ENCODE results near the gene DHDH. TPM values are rescaled to one million over a fixed set of nuclear protein-coding genes. Genes with fewer than 3 reads are reported as not detected.

The DHDH gene
- total and polyA plus RNA-seq, 2 experiments from 2014 or later: 0.69 to 4.7 TPM

DNA sequence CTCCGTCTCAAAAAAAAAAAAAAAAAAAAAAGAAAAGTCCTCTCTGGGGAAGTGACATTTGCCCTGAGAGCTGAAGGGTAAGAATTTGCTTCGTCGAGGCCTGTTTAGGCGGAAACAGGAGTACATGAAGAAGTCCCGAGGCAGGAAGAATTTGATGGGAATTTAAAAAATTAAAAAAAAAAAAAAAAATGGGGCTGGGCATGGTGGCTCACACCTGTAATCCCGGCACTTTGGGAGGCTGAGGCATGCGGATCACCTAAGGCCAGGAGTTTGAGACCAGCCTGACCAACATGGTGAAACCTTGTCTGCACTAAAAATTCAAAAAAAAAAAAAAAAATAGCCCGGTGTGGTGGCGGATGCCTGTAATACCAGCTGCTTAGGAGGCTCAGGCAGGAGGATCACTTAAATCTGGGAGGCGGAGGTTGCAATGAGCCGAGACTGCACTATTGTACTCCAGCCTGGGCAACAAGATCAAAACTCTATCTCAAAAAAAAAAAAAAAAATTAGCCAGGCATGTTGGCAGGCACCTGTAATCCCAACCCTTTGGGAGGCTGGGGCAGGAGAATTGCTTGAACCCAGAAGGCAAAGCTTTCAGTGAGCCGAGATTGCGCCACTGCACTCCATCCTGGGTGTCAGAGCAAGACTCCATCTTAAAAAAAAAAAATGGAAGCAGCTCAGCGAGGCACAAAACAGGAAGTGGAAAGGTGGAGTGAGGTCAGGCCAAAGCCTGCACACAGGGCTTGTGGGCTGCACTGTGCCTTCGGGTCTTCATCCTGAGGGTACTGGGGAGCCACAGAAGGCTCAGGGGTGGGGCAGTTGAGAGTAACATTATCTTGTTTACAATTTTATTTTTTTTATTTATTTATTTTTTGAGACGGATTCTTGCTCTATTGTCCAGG lies 26.1 kb downstream of the DHDH start (continued):
- TF ChIP-seq, protein P1, sequence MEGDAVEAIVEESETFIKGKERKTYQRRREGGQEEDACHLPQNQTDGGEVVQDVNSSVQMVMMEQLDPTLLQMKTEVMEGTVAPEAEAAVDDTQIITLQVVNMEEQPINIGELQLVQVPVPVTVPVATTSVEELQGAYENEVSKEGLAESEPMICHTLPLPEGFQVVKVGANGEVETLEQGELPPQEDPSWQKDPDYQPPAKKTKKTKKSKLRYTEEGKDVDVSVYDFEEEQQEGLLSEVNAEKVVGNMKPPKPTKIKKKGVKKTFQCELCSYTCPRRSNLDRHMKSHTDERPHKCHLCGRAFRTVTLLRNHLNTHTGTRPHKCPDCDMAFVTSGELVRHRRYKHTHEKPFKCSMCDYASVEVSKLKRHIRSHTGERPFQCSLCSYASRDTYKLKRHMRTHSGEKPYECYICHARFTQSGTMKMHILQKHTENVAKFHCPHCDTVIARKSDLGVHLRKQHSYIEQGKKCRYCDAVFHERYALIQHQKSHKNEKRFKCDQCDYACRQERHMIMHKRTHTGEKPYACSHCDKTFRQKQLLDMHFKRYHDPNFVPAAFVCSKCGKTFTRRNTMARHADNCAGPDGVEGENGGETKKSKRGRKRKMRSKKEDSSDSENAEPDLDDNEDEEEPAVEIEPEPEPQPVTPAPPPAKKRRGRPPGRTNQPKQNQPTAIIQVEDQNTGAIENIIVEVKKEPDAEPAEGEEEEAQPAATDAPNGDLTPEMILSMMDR (conservative IDR thresholded peaks at IDR 0.05; ENCODE audit: low read depth in 2 of 2): no peak
- TF ChIP-seq ZNF331 (CRISPR knock-in tag; IDR thresholded peaks at IDR 0.05; ENCODE audit: low read depth) (no peak), ZNF462 (CRISPR knock-in tag; IDR thresholded peaks at IDR 0.05) (no peak)

DNA sequence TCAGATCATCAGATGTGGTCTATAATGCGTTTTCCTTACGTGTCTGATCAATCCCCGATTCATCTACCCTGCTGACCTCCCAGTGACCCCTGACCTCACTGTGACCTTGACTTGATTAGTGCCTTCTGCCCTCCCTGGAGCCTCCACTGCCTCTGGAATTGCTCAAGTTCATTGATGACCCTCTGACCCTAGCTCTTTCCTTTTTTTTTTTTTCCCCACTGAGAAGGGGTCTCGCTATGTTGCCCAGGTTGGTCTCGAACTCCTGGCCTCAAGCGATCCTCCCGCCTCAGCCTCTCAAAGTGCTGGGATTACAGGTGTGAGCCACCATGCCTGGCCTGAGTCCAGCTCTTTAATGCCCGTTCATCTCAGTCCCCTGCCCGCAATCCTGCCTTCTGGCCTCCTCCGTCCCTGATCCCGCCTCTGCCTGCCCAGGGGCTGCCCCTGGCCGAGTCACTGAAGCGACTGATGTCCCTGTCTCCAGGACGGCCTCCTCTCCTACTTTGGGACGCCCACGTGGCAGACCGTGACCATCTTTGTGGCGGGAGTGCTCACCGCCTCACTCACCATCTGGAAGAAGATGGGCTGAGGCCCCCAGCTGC lies 27.7 kb downstream of the DHDH start:
- Mint-ChIP-seq H3K4me1 (peaks cover 34% of the 10 kb centered on the region), H3K4me3 (no peak overlapping the region), H3K27me3 (ENCODE audit: insufficient read depth, low read depth, poor library complexity) (peaks cover 43% of the 10 kb centered on the region), H3K36me3 (ENCODE audit: low read depth) (peaks cover 52% of the 10 kb centered on the region), H3K9me3 (peaks cover 9% of the 10 kb centered on the region), H3K27ac (no peak overlapping the region; the same call in 1 of the 2 replicates)
- ATAC-seq (no peak), DNase-seq (ENCODE audit: low spot score) (no peak)
- Histone ChIP-seq H3K27me3 (ENCODE audit: insufficient read depth) (no peaks in the 10 kb centered on the region), H2AFZ (no peak overlapping the region), H3K4me1 (ENCODE audit: insufficient read depth) (peaks cover 18% of the 10 kb centered on the region), H3K36me3 (ENCODE audit: insufficient read depth) (peaks cover 12% of the 10 kb centered on the region), H3F3A (replicated peaks; ENCODE audit: low read depth) (peaks cover 53% of the 10 kb centered on the region), H3K9me2 (ENCODE audit: insufficient read depth) (no peaks in the 10 kb centered on the region), H3K79me2 (replicated peaks; ENCODE audit: insufficient read depth) (peaks cover 35% of the 10 kb centered on the region), H3K27ac (ENCODE audit: low read depth) (peak overlapping the region; percentile 79; the same call in 1 of the 2 replicates), H4K20me1 (replicated peaks; ENCODE audit: insufficient read depth) (peaks cover 14% of the 10 kb centered on the region), H3K4me2 (no peak overlapping the region; the same call in 1 of the 2 replicates), H3K4me3 (no peak overlapping the region)
- TF ChIP-seq CREB1 (CRISPR knock-in tag; IDR thresholded peaks at IDR 0.05; ENCODE audit: low read depth) (no peak), ZNF331 (CRISPR knock-in tag; IDR thresholded peaks at IDR 0.05; ENCODE audit: low read depth) (no peak)
- TF ChIP-seq, protein P2, sequence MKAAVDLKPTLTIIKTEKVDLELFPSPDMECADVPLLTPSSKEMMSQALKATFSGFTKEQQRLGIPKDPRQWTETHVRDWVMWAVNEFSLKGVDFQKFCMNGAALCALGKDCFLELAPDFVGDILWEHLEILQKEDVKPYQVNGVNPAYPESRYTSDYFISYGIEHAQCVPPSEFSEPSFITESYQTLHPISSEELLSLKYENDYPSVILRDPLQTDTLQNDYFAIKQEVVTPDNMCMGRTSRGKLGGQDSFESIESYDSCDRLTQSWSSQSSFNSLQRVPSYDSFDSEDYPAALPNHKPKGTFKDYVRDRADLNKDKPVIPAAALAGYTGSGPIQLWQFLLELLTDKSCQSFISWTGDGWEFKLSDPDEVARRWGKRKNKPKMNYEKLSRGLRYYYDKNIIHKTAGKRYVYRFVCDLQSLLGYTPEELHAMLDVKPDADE (IDR thresholded peaks at IDR 0.05): no peak

Measured in GM23338 (cell line).